Measurements from ENCODE around the gene CEBPE.

- TF ChIP-seq CTCF (IDR thresholded peaks at IDR 0.05), result no peak
- no peak for TF ChIP-seq EZH2 (IDR thresholded peaks at IDR 0.05; ENCODE audit: borderline replicate concordance, insufficient read depth, low read depth, low read length, poor library complexity, severe bottlenecking)
Observed at GRCh38 chr14:23105348-23105824, 13.7 kb downstream of the CEBPE start.

Data from B cell (primary cell).